ENCODE results near the gene COL21A1.
"Not testable (repeated sequence)": the region's sequence is repeated elsewhere in the genome, so short reads cannot be mapped to it uniquely, and the experiment has no call there.

COL21A1 gene

DNA sequence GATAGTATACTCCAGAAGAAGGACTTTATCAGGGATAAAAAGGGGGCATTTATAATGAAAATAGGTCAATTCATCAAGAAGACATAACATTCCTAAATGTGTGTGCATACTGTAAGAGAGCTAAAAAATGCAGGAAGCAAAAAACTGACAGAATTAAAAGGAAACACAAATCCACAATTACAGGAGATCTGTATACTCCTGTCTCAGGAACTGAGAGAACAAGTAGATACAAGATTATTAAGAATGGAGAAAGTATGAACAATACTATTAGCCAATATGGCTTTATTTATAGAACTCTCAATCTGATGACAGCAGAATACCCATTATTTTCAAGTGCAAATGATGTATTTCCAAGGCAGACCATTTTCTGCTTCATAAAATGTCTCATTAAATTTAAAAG is 204.3 kb downstream of the COL21A1 start:
- no peak for DNase-seq

DNA sequence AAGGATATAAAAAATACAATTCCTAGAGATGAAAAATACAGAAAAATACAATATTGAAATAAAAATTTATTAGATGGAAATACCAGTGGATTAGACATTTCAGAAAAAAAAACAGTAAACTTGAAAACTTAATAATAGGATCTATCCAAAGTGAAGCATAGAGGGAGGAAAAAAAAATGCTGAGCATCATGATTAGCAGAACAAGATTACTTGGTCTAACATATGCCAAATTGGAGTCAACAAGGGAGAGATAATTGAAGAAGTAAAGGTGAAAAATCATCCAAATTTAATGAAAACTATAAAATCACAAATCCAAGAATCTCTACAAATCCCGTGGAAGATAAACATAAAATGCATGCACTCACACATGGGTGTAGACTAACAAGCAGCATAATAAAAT is 205.8 kb downstream of the COL21A1 start:
- DNase-seq, result no peak

DNA sequence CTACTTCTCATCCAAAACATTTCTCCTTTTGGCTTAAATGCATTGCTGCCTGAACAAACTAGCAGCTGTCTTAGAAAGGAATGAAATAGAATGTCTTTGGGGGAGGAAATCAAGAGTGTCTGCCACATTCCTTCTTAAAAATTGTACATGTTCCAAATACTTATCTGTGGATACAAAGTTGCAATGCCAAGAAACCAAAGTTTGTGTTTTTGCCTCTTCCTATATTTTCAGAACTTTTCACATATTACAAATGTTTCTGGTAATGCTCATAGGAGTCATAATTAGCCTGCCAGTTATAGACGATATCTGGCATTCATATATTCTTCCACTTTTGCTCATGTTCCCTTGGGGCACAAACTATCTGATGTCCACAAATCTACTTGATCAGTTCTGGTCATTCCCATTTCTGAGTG is 206.5 kb downstream of the COL21A1 start:
- no peak for DNase-seq

DNA sequence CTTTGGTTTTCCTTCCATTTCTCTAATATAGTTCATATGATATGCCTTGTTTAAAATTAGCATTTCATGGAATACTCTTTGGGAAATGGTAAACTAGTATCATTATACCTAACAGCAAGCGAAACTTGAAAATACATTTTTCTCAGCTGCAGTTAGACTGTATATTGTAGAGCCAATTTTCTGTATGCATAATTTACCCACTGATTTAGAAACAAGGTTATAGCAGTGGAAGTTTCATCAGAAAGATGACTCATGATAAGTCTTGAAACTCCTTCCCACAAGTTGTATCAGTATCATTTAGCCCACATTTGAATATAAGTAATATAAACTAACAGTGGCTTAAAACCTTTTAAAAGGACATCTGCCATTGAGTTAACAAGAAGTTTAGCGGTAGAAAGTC is 207.2 kb downstream of the COL21A1 start:
- no peak for DNase-seq

DNA sequence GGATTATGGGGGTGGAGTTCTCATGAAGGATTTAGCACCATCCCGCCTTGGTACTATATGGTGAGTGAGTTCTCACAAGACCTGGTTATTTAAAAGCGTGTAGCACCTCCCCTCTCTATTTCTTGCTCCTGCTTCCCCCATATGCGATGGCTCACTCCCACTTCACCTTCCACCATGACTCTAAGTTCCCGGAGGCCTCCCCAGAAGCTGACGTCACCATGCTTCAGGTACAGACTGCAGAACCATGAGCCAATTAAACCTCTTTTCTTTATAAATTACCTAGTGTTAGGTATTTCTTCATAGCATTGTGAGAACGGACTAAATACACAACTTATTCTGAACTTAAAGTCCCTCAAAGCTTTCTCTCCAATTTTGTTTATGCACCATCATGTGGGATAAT is 208.6 kb downstream of the COL21A1 start:
- DNase-seq, result no peak

DNA sequence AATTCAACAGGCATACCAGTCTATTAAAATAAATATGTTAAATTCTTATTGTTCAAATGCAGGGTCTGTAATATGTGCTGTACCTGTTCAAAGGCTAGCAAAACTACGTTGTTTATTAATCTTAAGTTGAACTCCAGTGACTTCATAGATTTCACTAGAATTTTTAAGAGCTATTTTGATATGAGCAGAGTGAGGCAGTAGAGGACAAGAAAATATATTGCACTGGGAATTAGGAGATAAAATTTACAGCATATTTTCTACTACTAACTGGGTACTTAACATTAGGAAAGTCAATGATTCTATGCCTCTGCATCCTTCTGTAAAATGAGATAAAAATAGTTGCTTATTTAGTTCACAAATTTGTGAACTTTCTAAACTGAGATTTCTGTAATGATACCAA is 209.8 kb downstream of the COL21A1 start:
- no peak for DNase-seq

DNA sequence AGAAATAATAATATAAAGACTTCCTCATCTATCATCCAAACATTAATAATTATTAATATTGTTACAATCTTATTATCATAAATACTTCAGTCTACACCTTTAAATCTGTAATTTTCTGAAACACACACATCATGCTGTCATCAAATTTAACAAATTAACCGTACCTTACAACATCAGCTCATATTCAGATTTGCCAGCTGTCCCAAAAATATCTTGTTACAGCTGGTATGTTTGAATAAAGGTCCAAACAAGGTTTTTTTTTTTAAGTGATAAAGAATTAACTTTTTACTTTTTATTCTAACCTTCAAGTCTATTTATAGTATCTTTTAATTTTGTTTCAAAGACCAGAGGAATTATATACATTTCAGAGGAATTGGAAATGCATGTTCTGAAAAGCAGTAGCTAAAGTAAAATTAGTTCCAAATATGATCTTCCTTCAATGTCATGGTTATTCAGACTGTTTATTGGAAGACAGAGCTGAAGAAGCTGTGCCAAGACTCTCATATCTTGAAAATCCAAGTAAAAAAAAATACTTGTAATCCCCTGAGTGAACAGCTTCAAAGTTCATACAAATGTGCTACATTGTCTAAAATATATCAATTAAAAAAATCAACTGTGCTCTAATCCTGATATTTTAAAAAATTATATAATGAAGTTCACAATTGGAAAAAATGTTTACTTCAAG is 210.3 kb downstream of the COL21A1 start:
- DNase-seq, result no peak

GRCh38 chr6:56033401-56033800 is 214.0 kb downstream of the COL21A1 start:
- DNase-seq, result no peak

DNA sequence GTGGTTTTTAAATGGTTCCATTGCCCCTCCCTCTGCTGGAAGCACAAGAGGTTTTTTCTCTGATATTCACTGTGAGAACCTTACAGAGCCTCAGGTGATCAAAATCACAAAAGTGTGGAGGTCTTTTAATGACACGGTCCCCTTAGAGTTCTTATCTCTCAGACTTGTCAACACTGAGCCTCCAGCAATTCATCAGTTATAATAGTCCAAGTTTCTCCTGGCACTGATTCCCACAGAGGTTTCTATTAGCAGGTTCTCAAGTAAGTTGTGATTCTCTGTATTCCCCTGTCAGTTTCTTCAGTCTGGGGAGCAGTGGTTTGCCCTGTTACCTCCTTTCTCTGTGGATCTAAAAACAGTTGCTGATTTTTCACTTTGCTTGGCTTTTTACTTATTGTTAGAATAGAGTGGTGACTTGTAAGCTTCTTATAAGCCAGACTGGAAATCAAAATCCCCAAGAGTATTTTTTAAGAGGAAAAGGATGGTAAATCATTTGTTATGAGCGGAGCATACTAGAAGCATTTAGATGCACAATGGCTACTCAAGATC is 214.6 kb downstream of the COL21A1 start:
- DNase-seq, result no peak

DNA sequence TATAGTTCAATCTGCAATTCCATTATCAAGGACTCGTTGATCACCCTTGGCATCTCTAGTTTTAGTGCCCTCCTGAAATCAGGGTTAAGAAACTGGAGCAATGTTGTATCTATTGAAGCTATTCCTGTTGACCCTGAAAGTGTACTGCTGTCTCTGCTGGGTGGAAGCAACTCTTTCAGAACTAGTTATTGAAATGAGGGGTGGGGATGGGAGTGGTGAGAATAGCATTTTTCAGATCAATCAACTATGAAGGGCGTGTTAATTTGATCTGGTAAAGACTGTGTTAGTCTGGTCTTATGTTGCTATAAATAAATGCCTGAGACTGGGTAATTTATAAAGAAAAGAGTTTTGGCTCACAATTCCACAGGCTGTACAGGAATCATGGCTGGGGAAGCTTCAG is 219.5 kb downstream of the COL21A1 start:
- DNase-seq, result no peak

DNA sequence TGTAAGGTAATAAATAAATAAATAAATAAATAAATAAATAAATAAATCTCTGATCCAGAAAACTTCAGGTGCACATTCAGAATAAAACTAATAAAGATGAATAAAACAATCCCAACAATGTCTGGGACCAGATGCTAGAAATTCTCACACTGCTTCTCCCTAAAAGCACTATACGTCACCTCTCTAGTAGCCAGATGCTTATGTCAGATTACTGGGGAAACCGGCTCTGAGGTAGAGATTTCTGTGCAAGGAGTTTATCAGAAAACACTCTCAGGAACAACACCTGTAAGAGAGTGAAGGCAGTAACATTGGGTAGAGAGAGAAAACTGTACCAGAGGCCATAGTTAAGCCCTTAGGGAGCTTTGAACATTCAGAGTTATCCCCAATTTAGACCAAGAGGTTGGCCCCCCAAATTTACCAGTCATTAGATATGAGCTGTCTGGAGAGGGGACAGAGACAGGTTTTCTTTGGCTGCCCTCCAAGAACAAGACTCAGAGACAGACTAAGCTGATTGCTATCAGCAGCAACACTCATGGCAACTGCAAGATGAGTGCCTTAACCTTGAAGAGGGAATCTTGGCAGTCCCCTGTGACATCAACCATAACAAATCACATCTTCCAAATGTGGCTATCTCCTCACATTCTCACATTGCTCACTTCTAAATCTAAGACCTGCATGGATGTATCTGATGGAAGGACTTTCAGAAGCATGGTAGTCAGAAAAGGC is 220.8 kb downstream of the COL21A1 start:
- no peak for DNase-seq

DNA sequence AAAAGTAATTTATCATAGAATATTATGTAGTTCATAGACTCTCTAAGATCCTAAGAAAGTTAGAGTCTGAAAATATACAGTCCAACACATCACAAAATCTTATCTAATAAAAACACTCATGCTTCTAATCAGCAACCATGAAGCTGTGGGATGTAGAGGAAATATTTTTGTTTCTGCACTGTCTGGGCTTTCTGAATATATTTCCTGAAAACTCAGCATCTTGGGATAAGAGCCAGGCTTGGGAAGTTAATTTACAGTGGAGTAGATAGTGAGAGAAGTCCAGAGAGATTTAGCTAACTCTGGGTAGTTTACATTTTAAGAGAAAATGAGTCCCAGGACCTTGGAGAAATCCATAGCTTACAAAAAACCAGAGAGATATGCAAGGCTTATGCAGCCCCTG is 221.6 kb downstream of the COL21A1 start:
- no peak for DNase-seq

GRCh38 chr6:56024931-56025330 is 222.4 kb downstream of the COL21A1 start:
- DNase-seq, result no peak

DNA sequence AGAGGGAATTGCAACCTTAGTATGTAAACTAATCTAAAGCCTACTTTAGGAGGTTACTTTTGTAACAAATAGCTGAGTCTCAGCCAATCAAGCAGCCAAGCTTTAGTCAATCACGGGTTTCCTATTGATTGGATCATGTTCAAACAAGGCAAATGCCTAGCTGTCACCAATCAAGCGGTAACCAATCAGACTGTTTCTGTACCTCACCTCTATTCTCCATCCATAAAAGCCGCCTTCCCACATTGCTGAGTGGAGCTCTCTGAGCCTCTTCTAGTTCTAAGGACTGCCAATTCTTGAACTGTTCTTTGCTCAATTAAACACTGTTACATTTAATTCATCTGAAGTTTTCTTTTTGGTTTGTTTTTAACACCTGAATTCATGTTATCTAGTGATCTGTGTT is 223.6 kb downstream of the COL21A1 start:
- DNase-seq, result no peak

DNA sequence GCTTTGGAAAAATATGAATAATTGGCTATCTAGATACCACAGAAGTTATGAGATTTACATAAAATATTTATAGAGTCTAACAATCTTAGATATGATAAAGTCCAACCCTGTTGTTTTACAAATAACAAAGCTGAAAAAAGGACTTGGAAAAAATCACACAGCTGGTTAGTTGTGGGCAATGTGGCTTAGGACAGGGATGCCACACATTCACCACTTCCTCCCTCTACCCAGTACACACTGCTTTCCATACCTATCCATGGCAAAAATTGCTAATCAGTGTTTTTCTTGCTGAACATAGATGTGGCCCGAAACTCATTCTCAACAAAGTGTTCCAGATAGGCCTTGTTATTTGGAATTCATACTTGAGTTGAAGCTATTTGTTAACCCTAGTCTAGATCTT is 224.7 kb downstream of the COL21A1 start:
- no peak for DNase-seq

GRCh38 chr6:56021943-56022342 is 225.4 kb downstream of the COL21A1 start:
- DNase-seq, result no peak

GRCh38 chr6:56019973-56020372 is 227.4 kb downstream of the COL21A1 start:
- DNase-seq, result no peak

DNA sequence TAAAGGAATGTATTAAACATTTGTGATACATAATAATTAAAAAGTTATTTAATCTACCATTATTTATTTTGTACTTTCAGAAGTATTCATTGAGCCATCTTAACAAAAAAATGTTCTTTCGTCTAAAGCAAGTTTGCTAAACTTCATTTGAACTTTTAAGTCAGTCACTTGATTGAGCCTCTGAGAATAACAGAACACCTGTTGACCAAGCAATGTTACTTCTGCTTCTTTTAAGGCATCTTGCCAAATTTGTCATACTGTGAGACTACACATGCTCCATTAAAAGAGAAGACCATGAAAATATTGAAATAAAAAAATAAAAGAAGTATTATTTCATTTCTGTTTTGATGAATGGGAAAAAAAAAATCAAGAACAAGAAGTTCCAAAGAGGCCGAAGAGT is 230.2 kb downstream of the COL21A1 start:
- DNase-seq, result no peak

DNA sequence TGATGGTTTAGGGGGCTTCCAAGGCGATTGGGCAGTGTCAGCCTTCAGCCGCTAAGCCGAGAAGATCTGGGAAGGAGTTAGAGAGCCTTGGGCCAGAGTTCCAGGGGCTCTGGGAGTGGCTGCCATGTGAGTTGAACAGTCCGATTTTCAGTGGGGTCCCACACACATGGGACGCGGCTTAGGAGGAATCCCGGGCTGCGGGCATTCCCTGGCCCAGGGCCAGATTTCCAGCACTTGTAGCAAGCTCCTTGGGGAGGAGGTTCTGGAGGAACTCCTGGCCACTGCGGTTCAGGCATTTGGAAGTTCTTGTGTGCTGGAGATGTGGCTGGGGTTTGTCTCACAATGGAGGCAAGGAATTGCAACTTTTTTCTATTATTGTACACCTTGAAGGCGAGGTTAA is 233.3 kb downstream of the COL21A1 start:
- DNase-seq, result not testable (repeated sequence)

DNA sequence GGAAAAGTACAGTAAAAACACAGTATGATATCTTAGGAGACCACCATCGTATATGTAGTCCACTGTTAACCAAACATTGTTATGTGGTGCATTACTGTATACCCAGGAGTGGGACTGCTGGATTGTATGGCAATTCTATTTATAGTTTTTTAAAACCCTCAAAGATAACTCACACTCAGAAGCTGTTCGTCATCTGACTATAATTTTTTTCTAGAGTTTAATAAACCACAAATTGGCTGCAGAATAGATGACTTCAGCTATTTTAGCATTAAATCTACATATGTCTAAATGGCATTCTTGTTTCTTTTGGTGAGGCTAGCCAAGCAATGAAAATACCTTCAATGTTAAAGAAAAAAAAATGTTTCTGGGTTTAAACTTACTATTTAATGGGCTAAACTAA is 237.7 kb downstream of the COL21A1 start:
- DNase-seq, result no peak

Measured in NCI-H146 (cell line).